Panc1 (cell line): ENCODE data around the gene SPATA22. TPM values are rescaled to one million over a fixed set of nuclear protein-coding genes. Genes with fewer than 3 reads are reported as not detected.

ENCODE experiments used
- ATAC-seq: fragments of 200-7000 bp; cut with Tn5 transposase; 2 replicates; pipeline ENCODE4 v1.9.1; 2020; ENCODE audit warnings: mild to moderate bottlenecking, moderate library complexity
- BruUV-seq: library from RNA; stranded (reverse); fragments of 400-500 nt; replicated peaks from 2 replicates; lab custom pipeline; 2021; lab: Mats Ljungman, UMichigan
- CTCF ChIA-PET: fragments of 300-600 bp; sonication (Branson Sonifier 250); formaldehyde crosslinking; loops from one replicate; lab custom pipeline; 2022; ENCODE audit warnings: antibody characterized with exemption; lab: Charles Lee
- POLR2A ChIA-PET: fragments of 300-600 bp; sonication (Branson Sonifier 250); formaldehyde crosslinking; loops from one replicate; lab custom pipeline; 2022; ENCODE audit warnings: antibody characterized with exemption; lab: Charles Lee
- DNase-seq: peaks from one replicate; pipeline ENCODE4 v3.0.0-alpha.2; 2010; ENCODE audit warnings: low read depth, low spot score
- H3K27ac ChIP-seq: 2 replicates; pipeline ENCODE4 v1.5.1; 2011; ENCODE audit warnings: mild to moderate bottlenecking, low read length, inconsistent platforms
- H3K27me3 ChIP-seq: fragments of 200-500 bp; sonication (Bioruptor generic); 2 replicates; pipeline ENCODE4 v1.6.0; 2014; ENCODE audit warnings: low read length, inconsistent platforms; ENCODE audit not compliant: control insufficient read depth, insufficient read depth
- H3K36me3 ChIP-seq: fragments of 200-500 bp; sonication (Bioruptor generic); 2 replicates; pipeline ENCODE4 v1.5.1; 2014; ENCODE audit warnings: inconsistent platforms, mild to moderate bottlenecking, low read length, moderate library complexity; ENCODE audit not compliant: control insufficient read depth, insufficient read depth
- H3K4me1 ChIP-seq: 2 replicates; pipeline ENCODE4 v1.5.1; 2011; ENCODE audit warnings: inconsistent platforms, mild to moderate bottlenecking, low read length, moderate library complexity; ENCODE audit not compliant: control insufficient read depth, insufficient read depth
- H3K4me3 ChIP-seq, 2 experiments: 2 replicates each; pipeline ENCODE4 v1.5.1; 2011 to 2012; ENCODE audit warnings: low read depth in 2 of 2, low read length in 2 of 2, mild to moderate bottlenecking in 2 of 2, inconsistent platforms in 1 of 2, moderate library complexity in 1 of 2
- H3K9me3 ChIP-seq: fragments of 200-500 bp; sonication (Bioruptor generic); 2 replicates; pipeline ENCODE4 v1.5.1; 2014; ENCODE audit warnings: low read depth, mild to moderate bottlenecking, inconsistent platforms, low read length, moderate library complexity; ENCODE audit not compliant: control insufficient read depth, insufficient read depth
- POLR2AphosphoS5 ChIP-seq: IDR thresholded peaks from 2 replicates; pipeline ENCODE4 v1.6.1; 2012; ENCODE audit warnings: mild to moderate bottlenecking, low read depth, low read length, moderate library complexity
- SIN3A ChIP-seq: IDR thresholded peaks from 2 replicates; pipeline ENCODE4 v1.6.1; 2012; ENCODE audit warnings: low read depth, mild to moderate bottlenecking, low read length, moderate library complexity, borderline replicate concordance; ENCODE audit not compliant: insufficient read depth
- TCF7L2 ChIP-seq: IDR thresholded peaks from 2 replicates; pipeline ENCODE4 v1.6.1; 2011; ENCODE audit warnings: mild to moderate bottlenecking, low read depth, low read length, inconsistent platforms
- in situ Hi-C: cut with HindIII; loops from 2 replicates; pipeline ENCODE4 v1.10.0; 2016; ENCODE audit warnings: low sequenced_read_pairs, low pct_unique_long_range_greater_than_20kb
- intact Hi-C: fragments of 100-400 bp; cut with micrococcal nuclease; formaldehyde crosslinking; loops from one replicate; pipeline ENCODE4 v1.10.0; 2022; ENCODE audit not compliant: unreplicated experiment
- total RNA-seq: library from RNA; stranded (reverse); gene quantifications from one replicate; pipeline ENCODE4 v1.2.1, GENCODE V29; 2021; ENCODE audit not compliant: unreplicated experiment
- TF ChIP-seq, protein P1 (sequence below), 2 experiments: IDR thresholded peaks; 2 replicates each; pipeline ENCODE4 v1.6.1; 2011 to 2012; ENCODE audit warnings: low read depth in 2 of 2, control low read depth in 1 of 2, low read length in 1 of 2, mild to moderate bottlenecking in 1 of 2, moderate library complexity in 1 of 2; ENCODE audit not compliant: insufficient read depth in 1 of 2
- TF ChIP-seq, protein P2 (sequence below): fragments of 450-650 bp; IDR thresholded peaks from 2 replicates; pipeline ENCODE4 v1.5.1; 2017; ENCODE audit warnings: mild to moderate bottlenecking

Gene SPATA22
- total RNA-seq, 1 experiment from 2014 or later: not detected

DNA sequence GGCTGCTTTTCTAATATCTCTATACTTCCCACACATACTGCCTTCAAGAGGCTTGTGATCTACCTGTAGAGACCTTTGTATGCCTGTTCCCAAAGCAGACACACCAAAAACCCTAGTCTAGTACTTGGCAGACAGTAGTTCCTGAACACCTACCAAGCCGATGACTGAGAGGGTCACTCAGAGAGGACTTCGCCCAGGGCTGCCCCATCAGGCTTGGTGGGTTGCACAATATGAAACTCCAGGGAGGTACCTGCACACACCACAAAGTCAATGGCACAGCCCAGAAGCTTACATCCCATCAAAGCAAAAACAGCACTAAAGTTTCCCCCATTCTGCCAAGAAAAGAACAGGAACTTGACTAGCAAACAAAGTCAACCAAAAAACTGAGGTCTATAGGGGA lies 34.4 kb upstream of the SPATA22 start:
- CTCF ChIA-PET: no interaction called here
- ATAC-seq: no peak

DNA sequence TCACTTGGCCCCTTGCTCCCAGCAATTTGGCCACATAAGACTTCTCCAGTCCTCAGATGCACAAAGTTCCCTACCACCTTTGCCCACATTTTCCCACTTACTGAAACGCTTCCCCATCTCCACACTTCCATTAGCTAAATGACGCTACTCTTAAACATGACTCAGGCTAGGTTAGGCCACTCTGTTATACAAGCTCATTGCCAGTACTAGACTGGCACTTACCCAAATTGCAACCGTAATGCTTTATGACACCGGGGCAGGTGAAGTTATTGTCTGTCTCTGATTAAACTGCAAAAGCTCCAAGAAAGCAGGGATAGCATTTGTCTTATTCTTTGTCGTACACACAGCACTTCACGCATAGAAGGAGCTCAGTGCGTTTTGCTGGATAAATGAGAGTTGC lies 33.4 kb upstream of the SPATA22 start:
- no peaks in the 10 kb centered on the region for H3K27me3 ChIP-seq
- no peak overlapping the region for H3K27ac ChIP-seq
- ChIA-PET CTCF (no interaction called here), POLR2A (no interaction called here)
- DNase-seq (no peak), ATAC-seq (no peak)
- no peak for TF ChIP-seq POLR2AphosphoS5
- TF ChIP-seq, protein P1, sequence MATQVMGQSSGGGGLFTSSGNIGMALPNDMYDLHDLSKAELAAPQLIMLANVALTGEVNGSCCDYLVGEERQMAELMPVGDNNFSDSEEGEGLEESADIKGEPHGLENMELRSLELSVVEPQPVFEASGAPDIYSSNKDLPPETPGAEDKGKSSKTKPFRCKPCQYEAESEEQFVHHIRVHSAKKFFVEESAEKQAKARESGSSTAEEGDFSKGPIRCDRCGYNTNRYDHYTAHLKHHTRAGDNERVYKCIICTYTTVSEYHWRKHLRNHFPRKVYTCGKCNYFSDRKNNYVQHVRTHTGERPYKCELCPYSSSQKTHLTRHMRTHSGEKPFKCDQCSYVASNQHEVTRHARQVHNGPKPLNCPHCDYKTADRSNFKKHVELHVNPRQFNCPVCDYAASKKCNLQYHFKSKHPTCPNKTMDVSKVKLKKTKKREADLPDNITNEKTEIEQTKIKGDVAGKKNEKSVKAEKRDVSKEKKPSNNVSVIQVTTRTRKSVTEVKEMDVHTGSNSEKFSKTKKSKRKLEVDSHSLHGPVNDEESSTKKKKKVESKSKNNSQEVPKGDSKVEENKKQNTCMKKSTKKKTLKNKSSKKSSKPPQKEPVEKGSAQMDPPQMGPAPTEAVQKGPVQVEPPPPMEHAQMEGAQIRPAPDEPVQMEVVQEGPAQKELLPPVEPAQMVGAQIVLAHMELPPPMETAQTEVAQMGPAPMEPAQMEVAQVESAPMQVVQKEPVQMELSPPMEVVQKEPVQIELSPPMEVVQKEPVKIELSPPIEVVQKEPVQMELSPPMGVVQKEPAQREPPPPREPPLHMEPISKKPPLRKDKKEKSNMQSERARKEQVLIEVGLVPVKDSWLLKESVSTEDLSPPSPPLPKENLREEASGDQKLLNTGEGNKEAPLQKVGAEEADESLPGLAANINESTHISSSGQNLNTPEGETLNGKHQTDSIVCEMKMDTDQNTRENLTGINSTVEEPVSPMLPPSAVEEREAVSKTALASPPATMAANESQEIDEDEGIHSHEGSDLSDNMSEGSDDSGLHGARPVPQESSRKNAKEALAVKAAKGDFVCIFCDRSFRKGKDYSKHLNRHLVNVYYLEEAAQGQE (IDR thresholded peaks at IDR 0.05; ENCODE audit: insufficient read depth in 1 of 2, low read depth in 2 of 2, low read length in 1 of 2): no peak
- no peak for TF ChIP-seq TCF7L2
- TF ChIP-seq SIN3A: no peak
- TF ChIP-seq, protein P2, sequence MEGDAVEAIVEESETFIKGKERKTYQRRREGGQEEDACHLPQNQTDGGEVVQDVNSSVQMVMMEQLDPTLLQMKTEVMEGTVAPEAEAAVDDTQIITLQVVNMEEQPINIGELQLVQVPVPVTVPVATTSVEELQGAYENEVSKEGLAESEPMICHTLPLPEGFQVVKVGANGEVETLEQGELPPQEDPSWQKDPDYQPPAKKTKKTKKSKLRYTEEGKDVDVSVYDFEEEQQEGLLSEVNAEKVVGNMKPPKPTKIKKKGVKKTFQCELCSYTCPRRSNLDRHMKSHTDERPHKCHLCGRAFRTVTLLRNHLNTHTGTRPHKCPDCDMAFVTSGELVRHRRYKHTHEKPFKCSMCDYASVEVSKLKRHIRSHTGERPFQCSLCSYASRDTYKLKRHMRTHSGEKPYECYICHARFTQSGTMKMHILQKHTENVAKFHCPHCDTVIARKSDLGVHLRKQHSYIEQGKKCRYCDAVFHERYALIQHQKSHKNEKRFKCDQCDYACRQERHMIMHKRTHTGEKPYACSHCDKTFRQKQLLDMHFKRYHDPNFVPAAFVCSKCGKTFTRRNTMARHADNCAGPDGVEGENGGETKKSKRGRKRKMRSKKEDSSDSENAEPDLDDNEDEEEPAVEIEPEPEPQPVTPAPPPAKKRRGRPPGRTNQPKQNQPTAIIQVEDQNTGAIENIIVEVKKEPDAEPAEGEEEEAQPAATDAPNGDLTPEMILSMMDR: no peak
- H3K36me3 ChIP-seq: no peaks in the 10 kb centered on the region
- H3K9me3 ChIP-seq: no peaks in the 10 kb centered on the region
- in situ Hi-C loops (no loop called here), intact Hi-C loops (no loop called here)
- no peak overlapping the region for H3K4me3 ChIP-seq
- H3K4me1 ChIP-seq: no peaks in the 10 kb centered on the region
- no TSS peak for BruUV-seq

More for the DNA sequence above, 34.4 kb upstream of the SPATA22 start:
- no TSS peak for BruUV-seq
- TF ChIP-seq SIN3A: no peak
- TF ChIP-seq TCF7L2: no peak
- H3K27ac ChIP-seq: no peak overlapping the region
- no peak for DNase-seq
- H3K27me3 ChIP-seq: no peaks in the 10 kb centered on the region
- no peak overlapping the region for H3K4me3 ChIP-seq
- in situ Hi-C loops (no loop called here), intact Hi-C loops (no loop called here)
- no peaks in the 10 kb centered on the region for H3K4me1 ChIP-seq
- POLR2A ChIA-PET: no interaction called here
- no peaks in the 10 kb centered on the region for H3K9me3 ChIP-seq
- H3K36me3 ChIP-seq: no peaks in the 10 kb centered on the region

DNA sequence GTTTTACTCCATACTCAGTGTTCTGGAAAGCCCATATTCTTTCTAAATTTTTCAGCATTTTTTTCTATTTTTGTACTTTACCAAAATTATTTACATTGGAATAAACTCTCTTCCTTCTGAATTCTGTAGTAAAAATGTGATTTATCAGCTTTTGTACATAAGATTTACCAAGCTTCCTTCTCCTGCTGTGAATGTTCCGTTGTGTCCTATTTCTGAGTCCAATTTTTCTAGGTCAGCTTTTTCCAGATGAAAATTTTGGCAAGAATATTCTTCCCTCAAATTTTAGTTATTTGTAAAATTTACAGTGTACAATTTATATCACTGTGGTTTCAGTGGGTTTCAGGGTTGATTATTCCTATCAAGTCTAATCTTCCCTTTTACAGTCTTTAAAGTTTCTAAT lies 31.7 kb upstream of the SPATA22 start:
- POLR2A ChIA-PET: no interaction called here
- no peak for DNase-seq
- intact Hi-C loops: no loop called here
- H3K27me3 ChIP-seq: no peaks in the 10 kb centered on the region
- H3K4me1 ChIP-seq: no peaks in the 10 kb centered on the region
- CTCF ChIA-PET: no interaction called here
- BruUV-seq: no TSS peak
- H3K9me3 ChIP-seq: no peaks in the 10 kb centered on the region
- no peak overlapping the region for H3K27ac ChIP-seq
- H3K4me3 ChIP-seq: no peak overlapping the region
- ATAC-seq: no peak
- H3K36me3 ChIP-seq: no peaks in the 10 kb centered on the region
- in situ Hi-C loops: no loop called here
- TF ChIP-seq, protein P2: no peak
- TF ChIP-seq POLR2AphosphoS5: no peak
- TF ChIP-seq, protein P1 (IDR thresholded peaks at IDR 0.05; ENCODE audit: insufficient read depth in 1 of 2, low read depth in 2 of 2, low read length in 1 of 2): no peak
- TF ChIP-seq SIN3A: no peak
